Measurements from ENCODE around the gene SNX30.
A peak's percentile ranks its signal among the peaks of the same experiment; 100 is the strongest.

Gene SNX30

GRCh38 chr9:112752334-112753125, 2.0 kb downstream of the SNX30 start:
- Histone ChIP-seq H3K79me2 (ENCODE audit: insufficient read depth, low read length) (no peaks in the 10 kb centered on the region), H3K27me3 (ENCODE audit: insufficient read depth, low read length, poor library complexity) (no peaks in the 10 kb centered on the region), H3K27ac (ENCODE audit: low read length) (no peak overlapping the region), H3K9me3 (ENCODE audit: insufficient read depth, low read length, severe bottlenecking) (no peaks in the 10 kb centered on the region), H3K36me3 (ENCODE audit: insufficient read depth, low read length) (no peaks in the 10 kb centered on the region), H2AFZ (ENCODE audit: low read depth, low read length) (no peak overlapping the region), H3K4me1 (ENCODE audit: insufficient read depth, low read length) (peaks cover 40% of the 10 kb centered on the region), H3K4me3 (ENCODE audit: low read depth in 1 of 2, low read length in 2 of 2) (no peak overlapping the region), H3K4me2 (ENCODE audit: insufficient read depth, low read length) (peak overlapping the region; percentile 99), H4K20me1 (ENCODE audit: insufficient read depth, low read length) (peaks cover 11% of the 10 kb centered on the region), H3K9ac (ENCODE audit: low read depth, low read length) (no peak overlapping the region)
- no peak for DNase-seq
- ATAC-seq (ENCODE audit: insufficient read depth, low read depth): no peak
- TF ChIP-seq CTCF (IDR thresholded peaks at IDR 0.05; ENCODE audit: borderline replicate concordance, extremely low read depth, low read length, poor library complexity, severe bottlenecking) (no peak), EZH2 (IDR thresholded peaks at IDR 0.05; ENCODE audit: borderline replicate concordance, low read depth, low read length, severe bottlenecking) (no peak)

GRCh38 chr9:112753725-112754124, 3.2 kb downstream of the SNX30 start:
- Histone ChIP-seq H3K4me3 (ENCODE audit: low read depth in 1 of 2, low read length in 2 of 2) (no peak overlapping the region), H3K27me3 (ENCODE audit: insufficient read depth, low read length, poor library complexity) (no peaks in the 10 kb centered on the region), H3K9ac (ENCODE audit: low read depth, low read length) (no peak overlapping the region), H3K27ac (ENCODE audit: low read length) (no peak overlapping the region), H3K4me2 (ENCODE audit: insufficient read depth, low read length) (no peak overlapping the region), H4K20me1 (ENCODE audit: insufficient read depth, low read length) (peaks cover 11% of the 10 kb centered on the region), H3K4me1 (ENCODE audit: insufficient read depth, low read length) (peaks cover 40% of the 10 kb centered on the region), H3K9me3 (ENCODE audit: insufficient read depth, low read length, severe bottlenecking) (no peaks in the 10 kb centered on the region), H3K79me2 (ENCODE audit: insufficient read depth, low read length) (no peaks in the 10 kb centered on the region), H2AFZ (ENCODE audit: low read depth, low read length) (no peak overlapping the region), H3K36me3 (ENCODE audit: insufficient read depth, low read length) (no peaks in the 10 kb centered on the region)
- no peak for TF ChIP-seq CTCF (IDR thresholded peaks at IDR 0.05; ENCODE audit: borderline replicate concordance, extremely low read depth, low read length, poor library complexity, severe bottlenecking)
- TF ChIP-seq EZH2 (IDR thresholded peaks at IDR 0.05; ENCODE audit: borderline replicate concordance, low read depth, low read length, severe bottlenecking): no peak
- no peak for ATAC-seq (ENCODE audit: insufficient read depth, low read depth)
- no peak for DNase-seq

GRCh38 chr9:112754578-112754977, 4.0 kb downstream of the SNX30 start:
- 0 out of 2 replicates have a peak overlapping the region, but pooled peaks have one; percentile 4 for H3K27ac ChIP-seq (ENCODE audit: low read length)
- ATAC-seq (ENCODE audit: insufficient read depth, low read depth): peak; percentile 70
- no peak overlapping the region for H3K4me3 ChIP-seq (ENCODE audit: low read depth in 1 of 2, low read length in 2 of 2)
- peaks cover 11% of the 10 kb centered on the region for H4K20me1 ChIP-seq (ENCODE audit: insufficient read depth, low read length)
- no peaks in the 10 kb centered on the region for H3K9me3 ChIP-seq (ENCODE audit: insufficient read depth, low read length, severe bottlenecking)
- H2AFZ ChIP-seq (ENCODE audit: low read depth, low read length): no peak overlapping the region
- peak; percentile 33 for DNase-seq
- no peak overlapping the region for H3K4me2 ChIP-seq (ENCODE audit: insufficient read depth, low read length)
- H3K27me3 ChIP-seq (ENCODE audit: insufficient read depth, low read length, poor library complexity): no peaks in the 10 kb centered on the region
- no peaks in the 10 kb centered on the region for H3K36me3 ChIP-seq (ENCODE audit: insufficient read depth, low read length)
- H3K4me1 ChIP-seq (ENCODE audit: insufficient read depth, low read length): peaks cover 40% of the 10 kb centered on the region
- TF ChIP-seq CTCF (IDR thresholded peaks at IDR 0.05; ENCODE audit: borderline replicate concordance, extremely low read depth, low read length, poor library complexity, severe bottlenecking) (no peak), EZH2 (IDR thresholded peaks at IDR 0.05; ENCODE audit: borderline replicate concordance, low read depth, low read length, severe bottlenecking) (no peak)
- H3K79me2 ChIP-seq (ENCODE audit: insufficient read depth, low read length): no peaks in the 10 kb centered on the region
- H3K9ac ChIP-seq (ENCODE audit: low read depth, low read length): no peak overlapping the region
